Stimulated activated CD4-positive, alpha-beta T cell treated with anti-CD3 and anti-CD28 coated beads, Interleukin-15, amount 100 ng/mL, for 1 hour (primary cell): Measurements from ENCODE around the gene CAMK1D.
"Not testable (repeated sequence)": the region's sequence is repeated elsewhere in the genome, so short reads cannot be mapped to it uniquely, and the experiment has no call there.

Source experiments
- DNase-seq, 2 donors: peaks; one replicate each; pipeline ENCODE4 v3.0.0-alpha.2; 2020; ENCODE audit warnings: low read depth in 1 of 2, low spot score in 1 of 2

CAMK1D gene

DNA sequence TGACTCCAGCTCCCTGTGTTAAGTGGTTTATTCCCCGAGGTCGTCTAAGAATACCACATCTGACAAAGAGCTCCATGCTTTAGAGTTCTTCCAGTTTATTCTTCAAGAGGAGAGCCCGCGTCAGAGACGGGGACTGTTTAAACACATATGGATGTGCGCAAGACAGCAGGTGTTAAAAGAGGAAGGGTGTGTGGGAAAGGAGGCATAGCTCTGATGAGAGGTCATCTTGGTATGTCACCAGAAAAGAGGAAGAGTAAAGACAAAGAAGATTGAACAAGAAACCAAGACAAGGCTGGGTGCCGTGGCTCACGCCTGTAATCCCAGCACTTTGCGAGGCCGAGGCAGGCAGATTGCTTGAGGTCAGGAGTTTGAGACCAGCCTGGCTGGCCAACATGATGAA, 393.4 kb downstream of the CAMK1D start:
- no peak for DNase-seq

DNA sequence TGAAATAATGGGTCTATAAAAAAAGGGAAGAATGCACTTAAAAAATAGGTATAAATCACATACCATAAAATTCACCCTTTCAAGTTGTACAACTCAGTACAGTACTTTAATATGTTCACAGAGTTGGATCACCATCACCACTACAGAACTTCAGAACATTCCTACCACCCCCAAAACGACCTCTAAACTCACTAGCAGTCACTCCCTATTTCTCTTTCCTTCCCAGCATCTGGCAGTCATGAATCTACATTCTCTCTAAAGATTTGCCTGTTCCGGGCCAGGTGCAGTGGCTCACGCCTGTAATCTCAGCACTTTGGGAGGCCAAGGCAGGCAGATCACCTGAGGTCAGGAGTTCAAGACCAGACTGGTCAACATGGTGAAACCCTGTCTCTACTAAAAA, 394.1 kb downstream of the CAMK1D start:
- not testable (repeated sequence) for DNase-seq

DNA sequence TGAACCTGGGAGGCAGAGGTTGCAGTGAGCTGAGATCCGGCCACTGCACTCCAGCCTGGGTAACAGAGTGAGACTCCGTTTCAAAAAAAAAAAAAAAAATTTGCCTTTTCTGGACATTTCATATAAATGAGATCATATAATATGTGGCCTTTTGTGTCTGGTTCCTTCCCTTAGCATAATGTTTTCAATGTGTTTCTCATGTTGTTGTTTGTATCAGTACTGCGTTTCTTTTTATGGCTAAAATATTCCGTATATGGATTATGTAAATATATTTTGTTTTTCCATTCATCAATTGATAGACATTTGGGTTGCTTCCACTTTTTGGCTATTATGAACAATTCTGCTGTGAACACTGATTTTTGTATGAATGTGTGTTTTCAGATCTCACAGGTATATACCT, 394.6 kb downstream of the CAMK1D start:
- no peak for DNase-seq

DNA sequence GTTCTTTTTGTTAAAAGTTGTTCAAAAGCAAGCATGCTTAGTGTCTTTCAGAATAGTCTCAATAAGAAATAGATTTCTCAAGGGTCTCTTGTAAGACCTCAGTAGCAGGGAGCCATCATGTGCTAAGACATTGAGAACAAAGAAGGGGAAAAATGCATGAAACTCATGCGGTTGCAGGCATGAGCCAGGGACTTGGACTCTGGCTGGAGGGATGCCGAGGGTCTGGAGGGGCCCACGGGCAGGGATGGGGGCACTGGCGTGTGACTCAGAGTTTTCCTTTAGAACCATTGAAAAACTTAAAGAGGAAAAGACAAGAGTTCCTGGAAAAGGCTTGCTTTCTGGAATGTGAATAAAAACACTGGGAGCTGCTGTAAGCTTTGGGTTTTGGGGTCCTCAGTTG, 398.8 kb downstream of the CAMK1D start:
- DNase-seq, result no peak

DNA sequence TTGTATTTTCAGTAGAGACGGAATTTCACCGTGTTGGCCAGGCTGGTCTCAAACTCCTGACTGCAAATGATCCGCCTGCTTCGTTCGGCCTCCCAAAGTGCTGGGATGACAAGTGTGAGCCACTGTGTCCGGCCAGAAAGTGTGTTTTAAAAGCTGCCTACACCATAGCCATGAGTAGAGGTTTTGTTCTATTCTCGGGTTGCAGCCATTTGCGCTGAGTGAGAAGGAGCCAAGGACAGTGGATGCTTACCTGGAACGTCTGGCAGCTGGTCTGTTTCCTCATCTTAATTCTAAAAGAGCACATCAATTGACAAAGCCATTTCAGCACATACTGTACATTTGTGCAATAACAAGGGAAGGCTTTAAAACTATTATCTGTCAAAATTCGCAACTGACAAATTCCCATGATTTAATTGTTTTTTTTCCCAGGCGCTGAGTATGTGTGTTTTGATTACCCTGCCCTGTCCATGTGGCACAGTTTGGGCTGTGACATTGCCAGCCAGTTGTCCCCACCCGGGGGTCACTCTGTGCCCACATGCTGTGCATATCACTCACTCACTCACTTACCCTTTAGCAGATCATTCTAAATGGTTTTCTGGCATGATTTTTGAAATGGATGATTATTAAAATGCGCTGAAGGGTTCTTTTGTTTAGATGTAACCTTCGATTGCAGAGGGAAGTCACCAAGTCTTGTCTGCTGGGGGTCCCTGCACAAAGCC, 400.6 kb downstream of the CAMK1D start:
- DNase-seq, result no peak

DNA sequence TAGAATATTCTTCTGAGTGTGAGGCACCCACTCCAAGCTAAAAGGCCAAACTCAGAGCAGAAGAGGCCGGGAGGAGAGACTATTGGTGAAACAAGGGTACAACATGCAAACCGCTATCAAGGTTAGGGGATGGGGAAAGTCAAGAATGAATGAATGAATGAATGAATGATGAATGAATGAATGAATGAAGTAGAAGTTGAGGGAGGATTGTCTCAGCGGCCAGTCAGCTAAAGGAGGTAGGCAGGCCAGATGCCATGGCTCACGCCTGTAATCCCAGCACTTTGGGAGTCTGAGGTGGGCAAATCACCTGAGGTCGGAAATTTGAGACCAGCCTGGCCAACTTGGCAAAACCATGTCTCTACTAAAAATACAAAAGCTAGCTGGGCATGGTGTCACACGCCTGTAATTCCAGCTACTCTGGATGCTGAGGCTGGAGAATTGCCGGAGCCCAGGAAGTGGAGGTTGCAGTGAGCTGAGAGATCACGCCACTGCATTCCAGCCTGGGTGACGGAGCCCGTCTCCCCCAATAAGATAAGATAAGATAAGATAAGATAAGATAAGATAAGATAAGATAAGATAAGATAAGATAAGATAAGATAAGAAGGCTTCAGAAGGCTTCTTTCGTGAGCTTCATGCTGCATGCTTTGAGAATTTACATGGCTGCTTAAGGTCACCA, 401.3 kb downstream of the CAMK1D start:
- no peak for DNase-seq

DNA sequence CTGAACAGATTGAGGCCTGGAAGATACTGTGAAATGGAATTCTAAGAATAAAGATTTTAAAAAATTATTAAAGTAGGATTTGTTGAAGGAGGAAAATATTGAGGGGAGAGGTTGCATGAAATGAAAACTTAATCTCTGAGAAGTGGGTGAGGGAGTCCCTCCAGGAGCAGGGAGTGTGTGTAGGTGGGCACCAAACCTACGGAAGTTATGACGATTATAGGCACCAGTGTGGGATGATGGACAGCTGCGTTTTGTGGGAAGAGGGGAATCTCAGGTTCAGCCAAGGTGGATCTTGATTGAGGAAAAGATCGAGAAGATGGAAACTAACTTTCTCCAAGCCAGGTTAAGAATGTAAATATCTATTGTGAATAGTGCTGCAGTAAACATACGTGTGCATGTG, 405.7 kb downstream of the CAMK1D start:
- no peak for DNase-seq

DNA sequence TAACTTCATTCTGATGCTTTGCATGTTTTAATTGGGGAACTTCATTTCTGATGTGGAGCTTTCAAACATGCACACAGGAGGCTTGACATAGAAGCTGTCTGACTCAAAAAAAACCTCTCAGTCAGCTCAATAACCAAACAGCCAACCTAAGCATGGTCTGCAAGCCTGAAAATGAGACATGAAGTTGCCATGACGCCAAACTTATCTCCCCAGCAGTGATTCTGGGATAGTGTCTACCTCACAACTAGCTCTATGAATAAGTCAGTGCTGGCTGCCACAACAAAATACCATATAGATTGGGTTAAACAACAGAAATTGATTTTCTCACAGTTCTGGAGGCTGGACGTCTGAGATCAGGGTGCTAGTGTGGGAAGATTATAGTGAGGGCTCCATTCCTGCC, 408.0 kb downstream of the CAMK1D start:
- no peak for DNase-seq

DNA sequence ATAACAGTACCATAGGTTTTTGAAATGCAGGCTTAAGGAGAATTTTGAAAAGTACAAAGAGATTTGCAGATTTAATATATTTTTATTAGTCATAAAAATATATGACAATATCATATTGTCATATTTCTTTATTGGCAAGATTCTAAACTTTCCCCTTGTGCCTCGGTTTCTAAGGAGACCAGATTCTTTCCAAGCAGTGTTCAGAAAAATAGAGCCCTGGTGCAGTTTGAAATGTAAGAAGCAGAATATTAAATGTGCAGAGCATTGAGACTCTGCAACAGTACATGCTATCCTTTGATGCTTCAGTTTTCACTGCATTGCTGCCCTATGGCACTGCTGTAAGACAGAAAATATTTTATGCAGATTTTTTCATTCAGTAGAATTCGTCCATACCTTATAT, 408.9 kb downstream of the CAMK1D start:
- no peak for DNase-seq

DNA sequence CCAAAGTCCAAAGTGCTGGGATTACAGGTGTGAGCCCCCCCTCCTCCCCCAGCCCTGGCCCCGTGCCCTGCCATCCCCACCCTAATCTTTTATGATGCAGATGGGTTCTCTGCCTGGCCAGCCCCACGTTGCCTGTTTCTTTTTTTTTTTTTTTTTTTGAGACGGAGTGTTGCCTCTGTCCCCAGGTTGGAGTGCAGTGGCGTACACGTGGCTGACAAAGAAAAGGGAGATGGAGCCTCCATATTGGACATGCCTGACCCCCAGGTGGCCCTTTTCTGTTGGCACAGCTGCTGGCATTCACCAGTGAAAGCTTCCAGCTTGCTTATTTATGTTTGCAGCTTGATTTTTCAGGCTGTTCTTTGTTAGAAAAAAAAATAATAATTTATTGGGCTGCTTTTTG, 416.9 kb downstream of the CAMK1D start:
- DNase-seq, result no peak

DNA sequence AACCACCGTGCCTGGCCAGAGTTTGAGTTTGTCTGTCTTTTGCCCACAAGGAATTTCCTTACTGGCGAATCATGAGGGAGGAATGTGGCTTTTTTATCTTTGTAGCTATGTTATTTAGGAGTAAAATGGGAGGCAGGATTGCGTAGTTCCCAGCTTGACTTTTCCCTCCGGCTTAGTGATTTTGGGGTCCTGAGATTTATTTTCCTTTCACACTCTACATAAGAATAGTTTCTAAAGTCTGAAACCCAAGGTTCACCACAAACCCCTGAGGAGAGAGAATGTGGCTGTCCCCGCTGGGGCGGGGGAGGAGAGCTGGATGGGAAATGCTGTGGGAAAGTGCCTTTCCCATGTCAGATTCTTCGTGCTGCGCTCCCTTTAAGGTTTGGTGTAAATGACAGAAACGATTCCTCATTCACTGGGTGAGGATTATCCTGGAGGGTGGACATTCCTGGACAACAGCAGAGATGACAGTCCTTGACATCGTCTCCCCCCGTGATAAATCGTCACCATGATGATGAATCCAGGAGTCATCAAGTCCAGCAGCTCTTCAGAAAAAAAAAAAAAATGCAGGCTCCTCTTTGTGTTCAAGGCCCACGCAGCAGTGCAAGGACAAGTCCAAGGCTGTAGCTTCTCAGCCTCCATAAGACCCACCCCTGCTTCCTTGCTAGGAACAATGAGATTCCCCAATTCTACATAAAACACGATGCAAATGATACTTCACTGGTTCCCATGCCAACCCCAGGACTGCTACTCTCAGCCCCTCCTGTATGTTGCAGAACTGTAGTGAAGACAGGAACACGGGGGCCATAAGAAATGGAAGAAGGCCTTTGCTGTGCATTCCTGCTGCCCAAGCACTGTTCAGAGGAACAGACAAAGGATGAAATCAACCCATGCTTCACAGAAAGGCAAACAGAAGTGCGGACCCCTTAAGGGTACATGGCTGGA, 419.1 kb downstream of the CAMK1D start:
- DNase-seq, result no peak

DNA sequence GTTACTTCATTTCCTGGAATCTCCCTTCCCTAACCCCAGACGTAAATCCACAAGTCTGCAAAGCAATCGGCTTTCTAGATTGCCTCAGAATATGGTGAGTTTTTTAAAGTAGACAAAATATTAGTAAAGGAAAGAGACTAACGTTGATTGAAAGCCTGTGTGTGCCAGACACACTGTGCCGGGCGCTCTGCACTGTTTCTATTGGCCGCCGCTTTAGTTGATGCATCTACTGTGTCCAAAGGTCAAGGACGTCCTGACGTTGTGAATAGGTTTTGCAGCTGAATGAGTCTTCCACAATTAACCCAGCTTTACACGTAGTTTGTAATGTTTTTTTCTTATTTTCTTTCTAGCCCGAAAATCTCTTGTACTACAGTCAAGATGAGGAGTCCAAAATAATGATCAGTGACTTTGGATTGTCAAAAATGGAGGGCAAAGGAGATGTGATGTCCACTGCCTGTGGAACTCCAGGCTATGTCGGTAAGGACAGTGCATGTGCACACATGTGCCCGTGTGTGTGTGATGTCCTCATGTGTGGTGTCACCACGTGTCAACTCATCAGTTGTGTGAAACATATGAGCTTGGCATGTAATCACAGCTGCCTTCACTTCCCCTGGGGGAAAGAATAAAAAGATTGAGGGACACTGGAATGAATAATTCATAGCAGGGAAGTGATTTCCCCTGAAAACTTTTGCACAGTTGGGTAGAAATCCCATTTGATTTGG, 420.1 kb downstream of the CAMK1D start:
- no peak for DNase-seq

DNA sequence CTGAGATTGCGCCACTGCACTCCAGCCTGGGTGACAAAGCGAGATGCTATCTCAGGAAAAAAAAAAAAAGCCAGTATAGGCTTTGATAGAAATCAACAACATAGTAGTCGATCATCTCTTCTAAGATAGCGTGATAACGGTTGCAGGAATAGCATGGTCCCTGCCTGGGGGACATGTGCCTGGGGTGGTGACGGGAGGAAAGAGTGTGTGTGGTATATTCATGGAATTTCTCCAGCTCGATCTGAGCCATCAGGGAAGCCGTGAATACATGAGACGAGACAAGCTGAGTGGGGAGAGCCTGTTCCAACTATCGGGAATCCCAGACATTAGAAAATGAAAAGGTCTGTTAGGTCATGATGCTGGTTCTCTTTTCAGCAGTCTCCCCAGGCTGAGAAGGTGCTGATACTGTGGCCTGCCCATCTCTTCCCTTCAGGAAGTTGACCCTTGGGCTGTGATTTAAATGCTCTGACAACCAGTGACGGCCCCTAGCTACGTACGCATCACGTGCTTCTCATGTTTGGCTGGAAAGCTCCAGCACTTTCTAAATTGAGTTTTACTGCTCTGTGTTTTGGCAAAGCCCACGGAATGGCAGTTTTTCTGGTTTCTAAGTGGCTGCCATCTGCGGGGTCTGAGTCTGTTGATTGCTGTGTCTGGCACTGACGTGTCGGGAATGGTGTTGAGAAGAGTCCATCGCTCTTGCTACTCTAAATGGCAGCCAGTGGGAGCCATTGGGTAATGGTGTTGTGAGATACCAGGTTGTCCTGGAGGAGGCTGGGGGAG, 422.8 kb downstream of the CAMK1D start:
- DNase-seq, result no peak

DNA sequence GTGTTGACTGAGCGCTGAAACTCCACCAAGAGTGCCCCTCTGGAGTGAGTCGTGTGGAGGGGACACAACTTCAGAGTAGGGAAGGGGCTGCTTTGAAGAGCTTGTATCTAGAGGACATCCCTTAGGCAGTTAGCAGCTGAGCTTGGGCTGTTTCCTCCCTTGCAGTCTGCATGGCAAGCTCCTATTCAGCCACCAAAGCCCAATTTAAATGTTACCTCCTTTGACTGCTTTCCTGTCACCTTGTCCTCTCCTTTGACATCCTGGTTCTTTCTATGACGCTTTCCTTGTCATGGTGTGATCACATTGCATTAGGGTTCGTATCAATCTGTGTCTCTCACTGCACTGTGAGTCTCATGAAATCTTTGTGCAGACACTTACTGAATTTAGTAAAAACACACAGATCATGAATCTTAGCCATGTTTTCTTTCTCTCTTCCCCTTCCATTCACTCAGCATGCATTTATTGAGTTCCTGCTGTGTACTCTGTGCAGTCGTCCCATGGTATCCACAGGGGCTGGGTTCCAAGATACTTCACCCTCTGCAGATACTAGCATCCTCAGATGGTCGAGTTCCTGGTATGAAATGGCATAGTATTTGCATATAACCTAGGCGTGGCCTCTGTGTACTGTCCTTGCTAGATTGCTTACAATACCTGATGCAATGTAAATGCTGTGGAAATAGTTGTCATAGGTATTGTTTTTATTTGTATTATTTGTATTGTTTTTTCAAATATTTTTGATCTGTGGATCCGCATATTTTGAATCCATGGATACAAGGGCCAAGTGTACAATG, 423.6 kb downstream of the CAMK1D start:
- no peak for DNase-seq

DNA sequence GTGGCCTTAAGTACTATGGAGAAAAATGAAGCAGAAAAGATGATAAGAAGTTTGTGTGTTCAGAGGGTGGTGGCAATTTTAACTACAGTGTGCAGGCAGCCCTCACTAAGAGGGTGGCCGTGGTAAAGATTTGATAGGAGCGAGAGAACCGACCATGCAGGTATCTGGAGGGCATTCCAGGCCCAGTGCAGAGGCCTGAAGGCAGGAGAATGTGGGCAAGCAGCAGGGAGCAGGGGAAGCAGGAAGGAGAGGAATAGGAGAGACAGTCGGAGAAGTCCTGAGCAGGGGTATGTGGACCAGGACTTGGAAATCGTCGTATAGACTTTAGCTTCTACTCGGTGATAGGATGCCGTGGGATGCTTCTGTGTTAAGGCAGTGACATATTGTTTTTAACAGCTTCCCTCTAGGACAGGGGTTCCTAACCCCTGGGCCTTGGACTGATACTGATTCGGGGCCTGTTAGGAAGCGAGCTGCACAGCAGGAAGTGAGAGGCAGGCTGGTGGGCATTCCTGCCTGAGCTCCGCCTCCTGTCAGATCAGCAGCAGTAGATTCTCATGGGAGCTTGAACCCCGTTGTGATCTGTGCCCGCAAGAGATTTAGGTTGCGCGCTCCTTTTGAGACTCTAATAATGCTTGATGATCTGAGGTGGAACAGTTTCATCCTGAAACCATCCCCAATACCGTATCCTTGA, 425.0 kb downstream of the CAMK1D start:
- no peak for DNase-seq

DNA sequence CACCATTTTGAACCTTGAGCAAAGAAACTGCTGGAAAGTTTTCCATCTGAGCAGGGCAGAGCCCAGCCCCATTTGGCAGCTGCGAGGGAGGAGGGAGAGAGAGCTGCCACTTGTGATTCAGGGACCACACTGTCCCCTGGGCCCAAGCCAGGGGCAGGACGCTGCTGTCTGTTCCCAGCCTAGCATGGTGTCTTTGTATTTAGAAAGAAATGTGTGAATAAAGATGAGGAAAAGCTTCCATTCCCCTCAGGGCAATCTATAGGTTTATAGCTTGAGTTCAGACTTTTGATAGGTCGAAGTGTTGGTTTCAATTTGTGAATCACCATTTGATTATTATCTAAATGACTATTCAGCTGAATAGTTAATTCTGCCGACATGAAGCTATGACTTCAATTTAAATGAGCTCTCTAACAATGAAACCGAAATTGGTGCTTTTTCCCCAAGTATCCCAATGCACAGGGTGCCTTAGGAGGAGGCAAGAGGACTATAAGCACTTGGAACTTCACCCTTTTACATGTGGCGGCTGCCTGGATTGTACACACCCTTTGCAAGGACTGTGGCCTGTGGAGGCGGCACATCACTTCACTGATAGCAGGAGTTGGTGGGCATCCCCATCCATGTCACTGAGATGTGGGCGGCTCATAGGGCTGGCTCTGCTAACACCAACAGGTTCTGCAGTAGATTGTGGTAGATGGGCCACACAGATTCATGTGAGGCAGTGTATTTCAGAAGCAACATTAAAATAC, 428.7 kb downstream of the CAMK1D start:
- no peak for DNase-seq

DNA sequence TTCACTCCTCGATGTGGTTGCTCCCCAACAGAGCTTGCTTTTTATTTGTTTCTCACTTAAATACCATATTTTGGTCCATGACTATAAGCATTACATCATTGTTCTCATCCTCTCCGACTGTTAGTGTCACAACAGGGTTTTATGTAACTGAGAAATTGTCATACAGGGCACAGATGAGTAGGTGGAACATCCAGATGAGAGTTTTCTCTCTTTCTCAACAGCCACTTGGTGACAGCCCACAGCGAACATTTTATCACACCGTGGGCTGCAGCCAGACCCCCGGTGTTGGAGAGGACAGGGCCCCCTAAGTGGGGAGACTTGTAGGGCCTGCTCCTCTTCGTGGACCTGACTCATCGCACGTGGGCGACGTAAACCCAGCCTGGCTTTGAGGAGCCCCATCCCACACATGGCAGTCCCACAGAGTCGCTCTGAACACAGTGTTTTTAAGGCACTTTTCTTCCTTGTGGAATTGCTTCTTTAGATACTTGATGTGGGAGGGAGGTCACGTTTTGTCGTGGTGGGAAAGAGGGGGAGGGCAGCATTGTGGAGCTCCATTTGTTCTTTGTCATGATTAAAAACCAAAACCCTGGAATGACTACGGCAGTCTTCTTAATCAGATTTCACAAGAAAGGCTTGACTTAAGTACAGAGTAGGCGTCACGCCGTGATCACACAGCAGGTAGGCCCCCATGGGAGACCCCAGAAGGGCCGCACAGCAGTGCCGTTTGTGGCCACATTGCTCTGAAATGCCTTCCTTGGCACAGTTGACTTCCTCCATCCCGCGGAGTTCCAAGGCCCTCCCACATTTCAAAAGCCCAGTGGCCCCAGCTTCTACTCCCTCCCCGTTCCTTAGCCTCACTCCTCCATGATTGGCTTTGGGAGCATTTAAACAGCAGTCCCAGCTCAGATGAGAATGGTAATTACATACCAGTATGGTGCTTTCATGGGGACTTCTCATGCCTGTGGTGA, 431.6 kb downstream of the CAMK1D start:
- no peak for DNase-seq
